ENCODE measurements around the gene GRIN2C.

Gene GRIN2C

GRCh38 chr17:74861662-74862107, 2.0 kb upstream of the GRIN2C start:
- peak overlapping the region; percentile 54 for H3K4me3 Mint-ChIP-seq
- no peaks in the 10 kb centered on the region for H3K9me3 Mint-ChIP-seq
- H3K36me3 Mint-ChIP-seq = peaks cover 13% of the 10 kb centered on the region
- H3K4me1 Mint-ChIP-seq = peaks cover 20% of the 10 kb centered on the region
- ATAC-seq = no peak
- H3K27ac Mint-ChIP-seq = no peak overlapping the region
- no peak for DNase-seq (ENCODE audit: low spot score in 2 of 2)

GRCh38 chr17:74860872-74861661, 1.4 kb upstream of the GRIN2C start:
- H3K27ac Mint-ChIP-seq = no peak overlapping the region
- H3K36me3 Mint-ChIP-seq = peaks cover 10% of the 10 kb centered on the region
- no peaks in the 10 kb centered on the region for H3K9me3 Mint-ChIP-seq

GRCh38 chr17:74860229-74860871, 665 bp upstream of the GRIN2C start:
- Mint-ChIP-seq H3K4me1 (peaks cover 19% of the 10 kb centered on the region), H3K9me3 (no peaks in the 10 kb centered on the region), H3K36me3 (peaks cover 10% of the 10 kb centered on the region), H3K4me3 (peak overlapping the region; percentile 54), H3K27ac (no peak overlapping the region)
- DNase-seq (ENCODE audit: low spot score in 2 of 2) (peak in 1 of 2 donors; percentile 64), ATAC-seq (no peak)

More at GRCh38 chr17:74860872-74861661, 1.4 kb upstream of the GRIN2C start:
- no peak for ATAC-seq
- peak overlapping the region; percentile 54 for H3K4me3 Mint-ChIP-seq
- H3K4me1 Mint-ChIP-seq = peaks cover 20% of the 10 kb centered on the region
- DNase-seq (ENCODE audit: low spot score in 2 of 2) = peak in 1 of 2 donors; percentile 62

GRCh38 chr17:74858672-74859458, 820 bp downstream of the GRIN2C start:
- Mint-ChIP-seq H3K4me1 (peaks cover 11% of the 10 kb centered on the region), H3K4me3 (peak overlapping the region; percentile 54), H3K27ac (no peak overlapping the region), H3K9me3 (no peaks in the 10 kb centered on the region), H3K36me3 (peaks cover 10% of the 10 kb centered on the region)
- ATAC-seq (no peak), DNase-seq (ENCODE audit: low spot score in 2 of 2) (no peak)

- peaks cover 20% of the 10 kb centered on the region for H3K4me1 Mint-ChIP-seq
- DNase-seq (ENCODE audit: low spot score in 2 of 2) = no peak
- H3K9me3 Mint-ChIP-seq = no peaks in the 10 kb centered on the region
- no peak for ATAC-seq
- H3K27ac Mint-ChIP-seq = no peak overlapping the region
- peaks cover 10% of the 10 kb centered on the region for H3K36me3 Mint-ChIP-seq
- no peak overlapping the region for H3K4me3 Mint-ChIP-seq
Measured at GRCh38 chr17:74857191-74857590, 2.5 kb downstream of the GRIN2C start.

- ATAC-seq = no peak
- H3K27ac Mint-ChIP-seq = no peak overlapping the region
- H3K4me3 Mint-ChIP-seq = no peak overlapping the region
Measured at GRCh38 chr17:74856112-74856511, 3.6 kb downstream of the GRIN2C start.

GRCh38 chr17:74855323-74855722, 4.4 kb downstream of the GRIN2C start:
- Mint-ChIP-seq H3K36me3 (peaks cover 10% of the 10 kb centered on the region), H3K4me1 (peaks cover 12% of the 10 kb centered on the region), H3K27ac (no peak overlapping the region), H3K9me3 (no peaks in the 10 kb centered on the region), H3K4me3 (no peak overlapping the region)
- no peak for ATAC-seq
- DNase-seq (ENCODE audit: low spot score in 2 of 2) = no peak

More at GRCh38 chr17:74856112-74856511, 3.6 kb downstream of the GRIN2C start:
- Mint-ChIP-seq H3K36me3 (peaks cover 10% of the 10 kb centered on the region), H3K9me3 (no peaks in the 10 kb centered on the region), H3K4me1 (peaks cover 20% of the 10 kb centered on the region)
- no peak for DNase-seq (ENCODE audit: low spot score in 2 of 2)

GRCh38 chr17:74854792-74855191, 4.9 kb downstream of the GRIN2C start:
- DNase-seq (ENCODE audit: low spot score in 2 of 2) (no peak), ATAC-seq (no peak)
- Mint-ChIP-seq H3K9me3 (no peaks in the 10 kb centered on the region), H3K4me3 (no peak overlapping the region), H3K27ac (no peak overlapping the region), H3K36me3 (peaks cover 10% of the 10 kb centered on the region), H3K4me1 (peaks cover 9% of the 10 kb centered on the region)

GRCh38 chr17:74853669-74854068, 6.0 kb downstream of the GRIN2C start:
- no peak for DNase-seq (ENCODE audit: low spot score in 2 of 2)
- Mint-ChIP-seq H3K27ac (no peak overlapping the region), H3K9me3 (no peaks in the 10 kb centered on the region), H3K36me3 (peaks cover 3% of the 10 kb centered on the region), H3K4me3 (no peak overlapping the region), H3K4me1 (peaks cover 9% of the 10 kb centered on the region)
- ATAC-seq = no peak

GRCh38 chr17:74853048-74853397, 6.7 kb downstream of the GRIN2C start:
- no peak for DNase-seq (ENCODE audit: low spot score in 2 of 2)
- ATAC-seq = no peak
- Mint-ChIP-seq H3K9me3 (no peaks in the 10 kb centered on the region), H3K4me1 (peaks cover 9% of the 10 kb centered on the region), H3K27ac (no peak overlapping the region), H3K36me3 (no peaks in the 10 kb centered on the region), H3K4me3 (peak overlapping the region; percentile 62)

- H3K9me3 Mint-ChIP-seq = no peaks in the 10 kb centered on the region
- ATAC-seq = peak; percentile 74
- peak overlapping the region; percentile 62 for H3K4me3 Mint-ChIP-seq
- no peaks in the 10 kb centered on the region for H3K36me3 Mint-ChIP-seq
- peak in 1 of 2 donors; percentile 26 for DNase-seq (ENCODE audit: low spot score in 2 of 2)
- H3K27ac Mint-ChIP-seq = no peak overlapping the region
- H3K4me1 Mint-ChIP-seq = peaks cover 9% of the 10 kb centered on the region
Measured at GRCh38 chr17:74852237-74853047, 7.2 kb downstream of the GRIN2C start.

GRCh38 chr17:74851612-74852236, 8.0 kb downstream of the GRIN2C start:
- Mint-ChIP-seq H3K27ac (no peak overlapping the region), H3K4me1 (peaks cover 9% of the 10 kb centered on the region), H3K9me3 (no peaks in the 10 kb centered on the region), H3K36me3 (no peaks in the 10 kb centered on the region), H3K4me3 (no peak overlapping the region)
- DNase-seq (ENCODE audit: low spot score in 2 of 2) (no peak), ATAC-seq (no peak)

- no peak for ATAC-seq
Measured at GRCh38 chr17:74850914-74851313, 8.8 kb downstream of the GRIN2C start.

GRCh38 chr17:74850310-74850709, 9.4 kb downstream of the GRIN2C start:
- H3K27ac Mint-ChIP-seq = no peak overlapping the region
- no peak for ATAC-seq
- H3K4me1 Mint-ChIP-seq = peaks cover 9% of the 10 kb centered on the region
- no peaks in the 10 kb centered on the region for H3K9me3 Mint-ChIP-seq
- no peak for DNase-seq (ENCODE audit: low spot score in 2 of 2)
- H3K4me3 Mint-ChIP-seq = no peak overlapping the region
- no peaks in the 10 kb centered on the region for H3K36me3 Mint-ChIP-seq

More at GRCh38 chr17:74850914-74851313, 8.8 kb downstream of the GRIN2C start:
- H3K4me3 Mint-ChIP-seq = no peak overlapping the region
- H3K27ac Mint-ChIP-seq = no peak overlapping the region
- H3K36me3 Mint-ChIP-seq = no peaks in the 10 kb centered on the region
- no peak for DNase-seq (ENCODE audit: low spot score in 2 of 2)
- H3K9me3 Mint-ChIP-seq = no peaks in the 10 kb centered on the region
- H3K4me1 Mint-ChIP-seq = peaks cover 9% of the 10 kb centered on the region
